GM21825 (cell line): Measurements from ENCODE around the gene SVBP.

Source experiments
- ATAC-seq: cut with Tn5 transposase; IDR thresholded peaks from one replicate; pipeline ENCODE4 v1.9.1; 2021; ENCODE audit warnings: mild to moderate bottlenecking, moderate library complexity; ENCODE audit not compliant: unreplicated experiment

Gene SVBP

GRCh38 chr1:42765832-42766740, 51.1 kb downstream of the SVBP start:
- ATAC-seq: peak; percentile 22

- no peak for ATAC-seq
These were observed 51.9 kb downstream of the SVBP start for GRCh38 chr1:42765269-42765668.

- ATAC-seq: no peak
These were observed 54.9 kb downstream of the SVBP start for GRCh38 chr1:42762269-42762668.

- ATAC-seq: no peak
These were observed 55.6 kb downstream of the SVBP start for GRCh38 chr1:42761567-42761966.

- no peak for ATAC-seq
These were observed 58.1 kb downstream of the SVBP start for GRCh38 chr1:42759114-42759513.

- no peak for ATAC-seq
These were observed 58.6 kb downstream of the SVBP start for GRCh38 chr1:42758641-42759040.

GRCh38 chr1:42757892-42758275, 59.3 kb downstream of the SVBP start:
- no peak for ATAC-seq
